HEK293 (cell line): ENCODE data around the gene TNS3.

ENCODE experiments used
- CTCF ChIA-PET: fragments of 350-600 bp; formaldehyde crosslinking; extraction: SDS; loops from one replicate; lab custom pipeline; 2021; ENCODE audit warnings: antibody characterized with exemption; lab: Yijun Ruan, JAX
- POLR2A ChIA-PET: fragments of 300-600 bp; formaldehyde crosslinking; extraction: SDS; loops from one replicate; lab custom pipeline; 2020; ENCODE audit warnings: antibody characterized with exemption, inconsistent platforms; lab: Yijun Ruan, JAX
- H3K27ac ChIP-seq: fragments of 200-500 bp; sonication (Bioruptor generic); 2 replicates; pipeline ENCODE4 v1.5.1; 2014; ENCODE audit warnings: low read depth, low read length, control low read depth, inconsistent platforms; ENCODE audit errors: extremely low read depth
- H3K36me3 ChIP-seq, 2 experiments: fragments of 200-500 bp in 1 of 2; sonication (Bioruptor generic) in 1 of 2; 1 replicate in 1 of 2; 2 replicates in 1 of 2; pipeline ENCODE4 v1.5.1; 2014 to 2017; ENCODE audit warnings: inconsistent platforms in 2 of 2, low read length in 2 of 2; ENCODE audit not compliant: control insufficient read depth in 2 of 2, insufficient read depth in 1 of 2
- H3K4me1 ChIP-seq: fragments of 200-500 bp; sonication (Bioruptor generic); 2 replicates; pipeline ENCODE4 v1.5.1; 2014; ENCODE audit warnings: mild to moderate bottlenecking, low read length, inconsistent platforms; ENCODE audit not compliant: control insufficient read depth, insufficient read depth
- H3K4me3 ChIP-seq: 2 replicates; pipeline ENCODE4 v1.5.1; 2011; ENCODE audit warnings: low read depth, mild to moderate bottlenecking, control low read depth, low read length, moderate library complexity
- H3K9me3 ChIP-seq: fragments of 200-500 bp; sonication (Bioruptor generic); 2 replicates; pipeline ENCODE4 v1.5.1; 2014; ENCODE audit warnings: low read depth, low read length, inconsistent platforms; ENCODE audit not compliant: control insufficient read depth, insufficient read depth
- KLF8 ChIP-seq: fragments of 450-650 bp; formaldehyde crosslinking; IDR thresholded peaks from 2 replicates; pipeline ENCODE4 v1.5.1; 2016; ENCODE audit warnings: missing biosample characterization, missing genetic modification characterization
- OSR2 ChIP-seq: fragments of 450-650 bp; formaldehyde crosslinking; IDR thresholded peaks from 2 replicates; pipeline ENCODE4 v1.5.1; 2016; ENCODE audit warnings: missing biosample characterization, missing genetic modification characterization
- SP3 ChIP-seq: fragments of 450-650 bp; formaldehyde crosslinking; IDR thresholded peaks from 2 replicates; pipeline ENCODE4 v1.5.1; 2016; ENCODE audit warnings: missing biosample characterization, missing genetic modification characterization
- ZBTB21 ChIP-seq: fragments of 450-650 bp; formaldehyde crosslinking; IDR thresholded peaks from 2 replicates; pipeline ENCODE4 v1.5.1; 2017; ENCODE audit warnings: missing biosample characterization, missing genetic modification characterization
- ZEB2 ChIP-seq: fragments of 450-650 bp; formaldehyde crosslinking; IDR thresholded peaks from 2 replicates; pipeline ENCODE4 v1.5.1; 2016; ENCODE audit warnings: missing biosample characterization, missing genetic modification characterization
- ZNF114 ChIP-seq: fragments of 450-650 bp; formaldehyde crosslinking; IDR thresholded peaks from 2 replicates; pipeline ENCODE4 v1.5.0; 2017; ENCODE audit warnings: missing biosample characterization, missing genetic modification characterization
- ZNF121 ChIP-seq: fragments of 450-650 bp; formaldehyde crosslinking; IDR thresholded peaks from 2 replicates; pipeline ENCODE4 v1.5.1; 2016; ENCODE audit warnings: missing biosample characterization, missing genetic modification characterization
- ZNF169 ChIP-seq: fragments of 450-650 bp; formaldehyde crosslinking; IDR thresholded peaks from 2 replicates; pipeline ENCODE4 v1.5.1; 2016; ENCODE audit warnings: missing biosample characterization, missing genetic modification characterization
- ZNF184 ChIP-seq: fragments of 450-650 bp; IDR thresholded peaks from 2 replicates; pipeline ENCODE4 v1.5.1; 2018; ENCODE audit warnings: missing biosample characterization, mild to moderate bottlenecking, missing genetic modification characterization
- ZNF341 ChIP-seq: fragments of 450-650 bp; formaldehyde crosslinking; IDR thresholded peaks from 2 replicates; pipeline ENCODE4; 2016; ENCODE audit warnings: low read depth, missing biosample characterization, missing genetic modification characterization
- ZNF350 ChIP-seq: fragments of 450-650 bp; formaldehyde crosslinking; IDR thresholded peaks from 2 replicates; pipeline ENCODE4 v1.5.0; 2017; ENCODE audit warnings: missing biosample characterization, mild to moderate bottlenecking, missing genetic modification characterization
- ZNF404 ChIP-seq: fragments of 450-650 bp; formaldehyde crosslinking; IDR thresholded peaks from 2 replicates; pipeline ENCODE4 v1.5.1; 2017; ENCODE audit warnings: missing biosample characterization, missing genetic modification characterization
- ZNF521 ChIP-seq: fragments of 450-650 bp; formaldehyde crosslinking; IDR thresholded peaks from 2 replicates; pipeline ENCODE4 v1.5.1; 2017; ENCODE audit warnings: missing biosample characterization, mild to moderate bottlenecking, missing genetic modification characterization
- ZNF623 ChIP-seq: fragments of 450-650 bp; formaldehyde crosslinking; IDR thresholded peaks from 2 replicates; pipeline ENCODE4 v1.5.1; 2016; ENCODE audit warnings: missing biosample characterization, missing genetic modification characterization
- TF ChIP-seq, protein P1 (sequence below): fragments of 450-650 bp; formaldehyde crosslinking; IDR thresholded peaks from 2 replicates; pipeline ENCODE4 v1.5.1; 2017; ENCODE audit warnings: missing biosample characterization, missing genetic modification characterization

Gene TNS3

DNA sequence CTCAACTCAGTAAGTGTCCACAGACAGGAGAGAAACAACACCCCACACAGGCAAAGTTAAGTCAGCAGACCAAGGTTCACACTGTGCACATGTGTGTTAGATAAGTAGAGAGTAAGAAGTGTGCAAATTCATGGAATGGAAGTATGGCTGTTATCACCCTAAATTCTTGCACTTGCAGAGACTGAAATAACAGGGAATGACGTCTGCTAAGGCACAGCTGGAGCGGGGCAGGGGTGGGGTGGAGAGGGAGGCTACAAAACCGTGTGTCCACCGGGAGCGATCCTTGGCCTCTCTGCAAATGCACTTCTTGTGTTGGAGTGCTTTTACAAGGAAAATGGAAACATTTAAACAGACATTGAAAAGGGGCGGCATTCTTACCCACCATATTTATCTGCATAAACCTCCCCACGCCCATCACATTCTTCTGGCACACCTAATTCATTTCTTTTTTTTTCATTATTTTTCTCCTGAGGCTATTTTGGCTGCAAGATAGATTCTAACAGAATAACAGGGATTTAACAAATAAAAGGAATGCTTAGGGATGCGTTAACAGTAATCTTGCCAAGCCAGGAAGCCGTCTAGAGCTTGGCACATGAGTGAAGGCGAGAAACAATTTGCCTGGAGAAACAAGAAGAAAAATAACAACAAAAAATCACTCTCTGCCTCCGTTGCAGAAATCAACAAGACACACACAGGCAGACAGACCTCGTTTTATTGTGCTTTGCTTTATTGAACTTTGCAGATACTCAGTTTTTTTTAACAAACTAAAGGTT, 30.1 kb downstream of the TNS3 start:
- POLR2A ChIA-PET = no interaction called here
- no peak overlapping the region for H3K4me3 ChIP-seq
- H3K9me3 ChIP-seq = no peaks in the 10 kb centered on the region
- CTCF ChIA-PET = interaction anchor here (0.6 kb wide), 1 partner anchor 71 kb away, joined by 3 read pairs; no protein-coding TSS in a partner anchor
- H3K36me3 ChIP-seq = no peaks in the 10 kb centered on the region
- TF ChIP-seq ZNF114 = no peak
- no peak overlapping the region for H3K27ac ChIP-seq
- H3K4me1 ChIP-seq = no peaks in the 10 kb centered on the region

GRCh38 chr7:47550788-47551470, 31.0 kb downstream of the TNS3 start:
- ChIA-PET POLR2A (no interaction called here), CTCF (interaction anchor here (0.7 kb wide), 2 partner anchors 10 to 17 kb away, joined by 3 read pairs; no protein-coding TSS in a partner anchor)

DNA sequence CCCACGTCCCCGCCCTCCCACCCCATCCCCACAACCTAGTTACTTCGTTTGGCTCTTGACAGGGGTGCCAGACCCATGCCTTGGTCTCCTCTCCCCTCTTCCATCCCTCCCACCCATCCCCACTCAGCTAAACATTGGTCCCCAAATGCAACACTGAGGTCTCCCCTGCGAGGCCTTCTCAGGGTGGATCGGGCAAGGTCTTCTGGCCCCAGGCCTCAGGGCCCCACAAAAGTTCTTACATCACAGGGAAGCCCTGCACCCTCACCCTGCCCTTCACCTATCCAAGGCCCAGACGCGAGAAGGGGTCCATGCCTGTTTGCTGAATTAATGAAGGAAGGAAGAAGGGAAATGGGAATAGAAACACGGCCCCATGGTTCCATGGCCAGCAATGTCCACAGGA, 32.0 kb downstream of the TNS3 start:
- Histone ChIP-seq H3K27ac (no peak overlapping the region), H3K4me1 (no peaks in the 10 kb centered on the region), H3K36me3 (no peaks in the 10 kb centered on the region), H3K4me3 (no peak overlapping the region), H3K9me3 (no peaks in the 10 kb centered on the region)
- TF ChIP-seq ZEB2 (tag by site-specific recombination) (no peak), ZNF404 (tag by site-specific recombination) (no peak), ZNF121 (tag by site-specific recombination) (no peak), SP3 (tag by site-specific recombination) (no peak), KLF8 (tag by site-specific recombination) (no peak), ZBTB21 (tag by site-specific recombination) (no peak), OSR2 (no peak)
- TF ChIP-seq, protein P1, sequence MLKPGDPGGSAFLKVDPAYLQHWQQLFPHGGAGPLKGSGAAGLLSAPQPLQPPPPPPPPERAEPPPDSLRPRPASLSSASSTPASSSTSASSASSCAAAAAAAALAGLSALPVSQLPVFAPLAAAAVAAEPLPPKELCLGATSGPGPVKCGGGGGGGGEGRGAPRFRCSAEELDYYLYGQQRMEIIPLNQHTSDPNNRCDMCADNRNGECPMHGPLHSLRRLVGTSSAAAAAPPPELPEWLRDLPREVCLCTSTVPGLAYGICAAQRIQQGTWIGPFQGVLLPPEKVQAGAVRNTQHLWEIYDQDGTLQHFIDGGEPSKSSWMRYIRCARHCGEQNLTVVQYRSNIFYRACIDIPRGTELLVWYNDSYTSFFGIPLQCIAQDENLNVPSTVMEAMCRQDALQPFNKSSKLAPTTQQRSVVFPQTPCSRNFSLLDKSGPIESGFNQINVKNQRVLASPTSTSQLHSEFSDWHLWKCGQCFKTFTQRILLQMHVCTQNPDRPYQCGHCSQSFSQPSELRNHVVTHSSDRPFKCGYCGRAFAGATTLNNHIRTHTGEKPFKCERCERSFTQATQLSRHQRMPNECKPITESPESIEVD = no peak
- ChIA-PET POLR2A (no interaction called here), CTCF (interaction anchor here (0.7 kb wide), 1 partner anchor 18 kb away, joined by 3 read pairs; no protein-coding TSS in a partner anchor)

More at GRCh38 chr7:47550788-47551470, 31.0 kb downstream of the TNS3 start:
- Histone ChIP-seq H3K9me3 (no peaks in the 10 kb centered on the region), H3K36me3 (no peaks in the 10 kb centered on the region), H3K27ac (no peak overlapping the region)
- TF ChIP-seq ZNF341 (tag by site-specific recombination) = no peak
- TF ChIP-seq ZNF350 (tag by site-specific recombination) = no peak
- no peak for TF ChIP-seq ZNF169 (tag by site-specific recombination)
- TF ChIP-seq ZNF184 (tag by site-specific recombination) = no peak
- TF ChIP-seq, all 188 proteins: peak for 0
- H3K4me3 ChIP-seq = no peak overlapping the region
- H3K4me1 ChIP-seq = no peaks in the 10 kb centered on the region

DNA sequence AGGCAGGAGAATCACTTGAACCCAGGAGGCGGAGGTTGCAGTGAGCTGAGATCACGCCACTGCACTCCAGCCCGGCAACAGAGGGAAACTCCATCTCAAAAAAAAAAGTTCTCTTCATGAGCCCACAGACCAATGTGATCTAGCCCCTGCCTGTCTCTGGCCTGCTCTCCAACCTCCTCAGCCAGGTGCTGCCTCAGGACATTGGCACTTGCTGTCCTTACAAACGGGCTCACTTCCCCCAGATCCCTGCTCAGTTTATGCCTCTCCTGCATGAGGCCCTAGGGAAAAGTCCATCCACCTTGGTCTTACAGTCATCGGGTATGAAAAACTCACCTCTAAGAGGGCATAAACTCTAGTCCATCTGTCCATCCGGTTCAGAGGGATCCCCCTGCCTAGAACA, 32.5 kb downstream of the TNS3 start:
- no peaks in the 10 kb centered on the region for H3K9me3 ChIP-seq
- H3K27ac ChIP-seq = no peak overlapping the region
- CTCF ChIA-PET = no interaction called here
- no peaks in the 10 kb centered on the region for H3K36me3 ChIP-seq
- POLR2A ChIA-PET = no interaction called here
- no peak overlapping the region for H3K4me3 ChIP-seq
- TF ChIP-seq ZNF623 (peak; percentile 53; the same call in 1 of the 2 replicates), ZNF521 (tag by site-specific recombination) (no peak)
- H3K4me1 ChIP-seq = no peaks in the 10 kb centered on the region
